ENCODE measurements around the gene CACNA1C.

Gene CACNA1C

DNA sequence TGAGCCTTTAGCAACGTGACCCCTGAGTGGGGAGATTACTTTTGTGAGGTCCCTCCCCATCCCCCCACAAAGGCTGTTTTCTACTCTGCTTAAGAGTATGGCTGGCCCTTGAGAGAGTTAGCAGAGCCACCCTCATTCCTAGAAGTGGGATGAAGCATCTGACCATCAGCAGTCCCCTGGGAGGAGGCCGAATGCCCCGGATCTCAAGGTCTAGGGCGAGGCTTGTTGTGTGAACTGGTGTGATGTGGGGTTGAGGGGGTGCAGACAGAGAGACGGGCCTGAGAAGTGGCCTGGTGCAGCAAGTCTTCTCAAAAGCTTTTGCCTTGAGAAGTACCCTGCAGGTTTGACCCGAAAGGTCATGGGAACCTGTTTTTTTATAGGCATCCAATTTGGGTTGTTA is 589.0 kb downstream of the CACNA1C start:
- FAIRE-seq = no peak

DNA sequence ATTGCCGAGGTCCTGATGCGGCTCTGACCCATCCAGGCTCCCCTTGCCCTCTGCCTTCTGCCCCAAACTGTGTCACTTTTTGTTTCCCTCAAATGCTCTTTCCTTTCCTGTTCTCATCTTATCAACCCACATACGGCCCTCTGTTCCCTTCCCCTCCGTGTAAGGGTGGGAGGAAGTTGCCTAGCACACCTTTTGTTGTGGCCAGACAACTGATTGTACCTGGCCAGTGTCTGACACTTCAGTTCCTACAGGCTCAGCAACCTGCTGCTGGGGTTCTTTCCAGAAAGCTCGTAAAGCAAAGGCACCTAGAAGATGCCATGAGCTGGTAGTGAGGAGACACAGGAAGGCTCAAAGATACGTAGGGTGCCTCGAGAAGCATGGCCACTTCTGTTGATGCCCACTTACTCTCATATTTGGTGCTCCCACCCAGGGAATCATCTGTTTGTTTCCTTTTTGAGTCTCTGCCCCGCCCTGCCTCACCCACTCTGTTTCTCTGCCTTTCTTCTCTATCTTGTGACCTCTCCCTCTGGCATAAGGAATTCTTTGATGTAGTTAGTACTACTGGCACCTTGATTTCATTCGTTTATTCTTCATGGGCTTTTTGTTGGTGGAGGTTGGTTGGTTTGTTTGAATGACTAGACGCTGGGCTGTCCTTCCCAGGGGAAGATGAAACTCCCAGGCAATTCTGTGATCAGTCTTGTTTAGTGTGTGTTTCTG is 589.5 kb downstream of the CACNA1C start:
- no peak for FAIRE-seq

- FAIRE-seq = no peak
Observed at GRCh38 chr12:2642896-2643425, 590.2 kb downstream of the CACNA1C start.

- FAIRE-seq = no peak
Observed at GRCh38 chr12:2643576-2644135, 590.9 kb downstream of the CACNA1C start.

- no peak for FAIRE-seq
Observed at GRCh38 chr12:2644683-2645405, 592.1 kb downstream of the CACNA1C start.

- FAIRE-seq = no peak
Observed at GRCh38 chr12:2645460-2645859, 592.7 kb downstream of the CACNA1C start.

DNA sequence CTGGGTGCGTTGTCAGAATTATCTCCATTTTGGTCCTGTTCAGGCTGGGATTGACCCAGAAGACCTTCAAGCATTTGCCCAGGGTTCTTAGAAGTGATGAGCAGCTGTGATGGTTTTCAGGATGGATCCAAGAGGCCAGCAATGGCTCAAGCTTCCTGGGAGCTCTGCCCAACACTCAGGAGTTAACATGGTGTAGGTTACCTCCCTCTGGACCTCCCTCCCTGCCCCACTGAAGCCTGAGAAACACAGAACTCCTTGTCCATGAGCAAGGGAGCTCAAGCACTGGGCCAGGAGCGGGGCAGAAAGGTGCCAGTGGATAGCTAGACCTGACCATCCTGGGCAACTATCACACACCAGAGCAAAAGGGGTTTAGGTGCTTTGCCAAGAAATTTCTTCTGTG is 593.6 kb downstream of the CACNA1C start:
- no peak for FAIRE-seq

DNA sequence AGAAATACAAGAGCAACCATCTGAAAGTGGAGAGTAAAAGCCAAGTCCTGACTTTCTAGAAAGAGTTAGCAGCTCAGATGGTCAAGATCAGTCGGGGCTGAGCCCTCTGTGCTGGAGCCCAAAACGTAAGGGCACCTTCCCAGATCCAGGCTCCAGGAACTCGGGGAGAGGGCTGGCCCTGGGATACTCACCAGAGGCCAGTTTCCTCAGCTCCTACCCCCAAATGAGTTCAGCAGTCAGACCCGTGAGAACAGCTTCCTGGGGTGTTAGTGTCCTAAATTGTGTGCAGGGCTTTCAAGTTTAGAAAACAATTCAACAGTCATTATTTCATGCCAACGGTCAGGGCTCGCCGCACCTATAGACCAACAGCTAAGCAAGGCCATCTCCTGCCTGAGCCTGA is 594.4 kb downstream of the CACNA1C start:
- FAIRE-seq = no peak

DNA sequence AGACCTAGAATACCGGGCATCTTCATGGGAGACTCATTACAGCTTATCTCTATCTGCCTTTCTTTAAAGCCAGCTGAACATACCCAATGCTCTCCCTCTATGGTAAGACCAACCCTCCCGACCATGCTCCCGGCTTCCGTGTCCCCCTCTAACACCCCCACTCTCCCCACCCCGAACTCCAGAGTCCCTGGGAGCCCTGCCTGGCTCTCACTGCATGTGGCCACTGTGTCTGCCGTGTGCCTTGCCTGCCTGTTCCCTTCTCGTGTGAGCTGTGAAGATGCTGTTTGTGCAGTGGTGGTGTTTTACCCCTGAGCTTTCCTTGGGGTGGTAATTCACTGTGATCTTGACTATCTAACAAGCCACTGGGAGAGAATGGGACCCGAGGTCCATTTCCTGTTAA is 595.6 kb downstream of the CACNA1C start:
- no peak for FAIRE-seq

DNA sequence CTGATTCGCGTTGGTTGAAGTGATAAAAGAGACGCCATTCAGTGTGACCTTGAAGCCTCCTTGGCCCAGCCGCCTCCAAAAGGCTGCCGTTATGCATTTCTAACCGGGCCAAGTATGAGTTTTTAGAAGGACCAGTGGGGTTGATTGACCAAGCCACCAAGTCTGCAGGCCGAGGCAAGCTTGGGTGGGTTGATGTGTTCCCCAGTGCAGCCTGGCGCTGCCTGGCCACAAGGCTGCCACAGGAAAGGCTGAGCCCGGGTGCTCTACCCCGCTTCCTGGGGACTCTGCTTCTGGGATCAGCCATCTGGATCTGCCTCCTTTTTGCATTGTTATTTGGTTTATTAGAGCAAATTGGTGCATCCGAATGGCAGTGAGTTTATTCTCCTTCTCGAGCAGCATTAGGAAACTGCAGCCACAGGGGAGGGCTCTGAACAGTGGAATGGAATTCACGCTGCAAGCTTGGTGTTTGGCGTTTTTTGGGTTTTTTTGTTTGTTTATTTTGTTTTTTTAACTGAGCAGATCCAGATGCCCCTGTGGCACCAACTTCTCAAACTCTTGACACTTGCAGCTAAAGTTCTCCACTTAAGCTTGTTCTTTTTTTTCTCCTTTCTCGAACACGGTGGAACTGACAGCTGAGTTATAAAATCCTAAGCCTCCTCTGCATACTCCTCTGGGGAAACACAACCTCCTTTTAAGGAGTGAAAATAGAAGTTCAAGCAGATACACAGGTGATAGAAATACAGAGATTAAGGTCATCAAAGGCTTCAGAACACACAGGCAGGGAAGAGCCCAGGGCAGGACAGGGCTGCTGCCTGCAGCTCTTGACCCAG is 596.6 kb downstream of the CACNA1C start:
- FAIRE-seq = no peak

DNA sequence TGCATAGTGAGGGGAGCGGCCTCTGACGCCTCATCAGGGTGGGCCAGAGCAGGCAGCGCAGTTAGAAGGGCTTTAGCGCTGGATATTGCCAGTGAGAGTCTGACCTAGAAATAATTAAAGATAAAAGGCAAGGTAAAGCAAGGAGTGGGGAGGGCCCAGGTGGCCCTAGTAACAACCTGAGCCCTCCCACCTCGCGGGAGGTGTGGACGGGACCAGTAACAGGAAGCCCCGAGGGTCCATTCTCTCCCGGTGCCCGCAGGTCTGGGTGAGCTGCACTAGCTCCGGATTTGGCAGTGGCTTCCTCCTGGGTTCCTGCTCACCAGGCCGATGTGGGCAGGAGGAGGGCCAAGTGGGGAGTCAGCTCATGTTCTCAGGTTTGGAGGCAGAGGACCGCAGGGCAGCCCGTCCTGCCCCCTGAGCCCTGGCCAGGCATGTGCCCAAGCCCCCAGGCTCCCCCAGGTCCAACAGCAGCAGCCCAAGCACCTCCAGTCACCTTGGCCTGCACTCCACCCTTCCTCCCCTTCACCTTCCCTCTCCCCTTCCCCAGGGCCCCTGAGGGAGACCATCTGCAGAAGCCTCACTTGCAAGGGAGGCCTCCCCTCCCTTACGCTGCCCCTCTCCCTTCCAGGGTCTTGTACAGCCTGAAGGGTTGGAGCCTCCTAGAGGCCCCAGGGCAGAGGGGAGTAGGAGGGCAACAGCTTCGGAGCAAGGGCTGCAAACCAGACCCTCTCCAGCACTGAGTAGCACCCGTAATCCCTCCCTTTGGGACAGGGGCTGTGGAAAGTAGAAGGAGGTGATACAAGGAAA is 597.7 kb downstream of the CACNA1C start:
- no peak for FAIRE-seq

DNA sequence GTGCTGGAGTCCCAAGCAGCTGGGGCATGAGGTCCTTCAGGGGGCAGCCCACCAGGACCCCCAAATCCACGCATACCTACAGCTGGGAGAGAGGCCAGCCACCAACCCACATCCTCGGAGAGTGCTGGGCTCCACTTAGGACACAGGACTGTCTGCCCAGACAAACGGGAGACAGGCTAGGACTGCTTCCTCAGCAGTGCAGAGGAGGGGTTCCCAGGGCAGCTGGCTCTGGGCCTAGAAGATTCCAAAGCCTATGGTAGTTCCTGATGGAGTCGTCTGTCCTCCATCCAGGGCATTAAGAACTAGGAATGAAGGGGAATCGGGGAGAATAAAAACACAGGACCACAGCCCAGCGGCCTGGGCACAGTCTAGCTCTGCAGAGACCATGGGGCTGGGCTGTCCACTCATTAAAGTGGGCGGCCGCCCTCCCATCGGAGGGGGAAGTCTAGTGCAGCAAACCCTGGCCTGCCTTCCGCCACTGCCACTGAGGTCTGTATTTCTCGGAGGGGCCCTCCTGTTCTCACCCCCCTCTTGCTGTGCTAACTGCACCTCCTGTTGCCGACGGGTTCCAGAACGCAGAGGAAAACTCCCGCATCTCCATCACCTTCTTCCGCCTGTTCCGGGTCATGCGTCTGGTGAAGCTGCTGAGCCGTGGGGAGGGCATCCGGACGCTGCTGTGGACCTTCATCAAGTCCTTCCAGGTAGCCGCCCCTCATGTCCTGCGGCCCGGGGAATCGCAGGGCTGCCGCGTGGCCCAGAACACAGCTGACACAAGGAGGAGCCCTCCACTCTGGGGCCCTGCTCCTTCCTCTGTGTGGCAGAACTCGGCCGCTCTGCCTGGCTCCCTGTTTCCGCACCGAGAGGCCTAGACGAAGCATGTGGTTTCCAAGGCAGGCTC is 598.5 kb downstream of the CACNA1C start:
- no peak for FAIRE-seq

GRCh38 chr12:2652011-2652400 is 599.2 kb downstream of the CACNA1C start:
- FAIRE-seq = no peak

DNA sequence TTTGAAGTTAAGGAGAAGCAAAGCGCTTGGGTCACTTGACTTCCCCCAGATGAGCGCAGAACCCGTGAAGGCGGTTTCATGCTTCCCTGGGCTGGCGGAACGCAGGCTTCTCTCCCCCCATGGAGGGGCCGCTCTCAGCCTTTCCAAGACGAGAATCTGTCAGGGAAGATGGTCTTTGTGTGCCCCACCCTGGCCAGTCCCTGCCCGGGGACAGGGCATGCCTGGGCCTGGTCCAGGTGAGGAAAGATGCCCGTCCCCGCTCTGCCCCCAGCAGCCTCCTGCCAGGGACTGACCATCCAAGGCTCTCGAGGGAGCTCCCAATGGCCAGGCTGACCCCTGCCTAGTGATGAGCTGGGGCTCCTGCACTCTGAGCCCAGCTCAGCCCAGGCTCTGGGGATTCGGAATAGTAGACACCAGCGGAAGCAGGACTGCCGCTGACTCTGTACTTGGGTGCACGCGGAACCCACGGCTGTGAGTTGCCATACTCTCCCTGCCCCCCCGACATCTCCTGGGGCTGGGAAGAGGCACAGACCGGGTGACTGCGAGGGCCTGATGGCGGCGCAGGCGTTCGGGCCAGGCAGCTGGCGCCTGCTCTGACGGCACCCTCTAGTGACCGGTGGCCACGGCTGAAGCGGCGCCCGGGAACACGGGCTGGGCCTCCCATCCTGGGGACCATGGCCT is 599.8 kb downstream of the CACNA1C start:
- no peak for FAIRE-seq

- no peak for FAIRE-seq
Observed at GRCh38 chr12:2653461-2653965, 600.7 kb downstream of the CACNA1C start.

DNA sequence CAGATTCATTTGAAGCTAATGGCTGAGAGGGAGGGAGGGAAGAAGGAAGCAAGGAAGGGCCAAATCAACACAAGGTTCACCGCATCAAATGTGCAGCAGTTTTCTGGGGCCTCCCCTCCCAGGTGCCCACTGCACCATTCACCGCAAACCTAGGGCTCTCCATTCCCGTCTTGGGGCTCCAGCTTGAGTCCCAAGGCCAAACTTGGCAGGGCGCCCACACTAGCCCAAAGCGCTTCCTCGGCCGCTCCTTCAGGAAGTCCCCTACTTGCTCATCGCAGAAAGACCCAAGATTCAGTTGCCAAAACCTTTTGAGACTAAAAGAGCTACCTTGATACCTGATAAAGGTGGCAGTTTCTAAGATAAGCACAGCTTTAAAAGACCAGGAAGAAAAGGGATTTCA is 601.5 kb downstream of the CACNA1C start:
- FAIRE-seq = no peak

DNA sequence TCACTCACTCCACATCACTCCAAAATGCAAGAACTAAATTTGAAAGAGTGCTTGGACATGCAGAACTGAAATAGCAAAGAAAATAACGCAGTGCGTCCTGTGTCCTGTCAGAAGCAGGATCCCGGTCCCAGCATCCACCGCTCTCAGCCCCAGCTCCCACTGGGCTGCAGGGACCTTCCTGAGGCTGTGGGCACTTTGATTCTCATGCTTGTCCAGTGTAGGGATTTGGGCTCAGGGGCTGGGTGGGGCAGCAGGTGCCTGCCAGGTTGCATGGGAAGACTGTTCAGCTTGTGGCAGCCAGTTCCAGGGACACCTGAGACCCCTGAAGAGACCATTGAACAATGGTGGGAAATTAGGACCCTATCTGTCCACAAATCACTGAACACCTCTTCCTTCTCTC is 602.0 kb downstream of the CACNA1C start:
- FAIRE-seq = no peak

GRCh38 chr12:2662524-2662923 is 609.7 kb downstream of the CACNA1C start:
- no peak for FAIRE-seq

GRCh38 chr12:2664721-2665577 is 612.2 kb downstream of the CACNA1C start:
- no peak for FAIRE-seq
